Right atrium auricular region (tissue), 2 donors: ENCODE measurements around the gene ALDH4A1. TPM values are rescaled to one million over a fixed set of nuclear protein-coding genes. Genes with fewer than 3 reads are reported as not detected.

Experiments used
- DNase-seq: peaks from one replicate; pipeline ENCODE4 v3.0.0-alpha.2; 2019; ENCODE audit warnings: low spot score
- H3K27ac ChIP-seq, 2 donors: fragments of 200-600 bp; sonication (generic); 1 replicate in 1 of 2; 2 replicates in 1 of 2; pipeline ENCODE4 v1.5.1; 2016 to 2019
- H3K27me3 ChIP-seq, 2 donors: fragments of 200-600 bp; sonication (generic); one replicate each; pipeline versions ENCODE4 v1.5.1 to v1.6.0; 2017 to 2019
- H3K36me3 ChIP-seq: fragments of 200-600 bp; sonication (generic); one replicate; pipeline ENCODE4 v1.5.1; 2016
- H3K4me1 ChIP-seq, 2 donors: fragments of 200-600 bp; sonication (generic); one replicate each; pipeline versions ENCODE4 v1.5.1 to v1.6.0; 2017 to 2019
- H3K4me3 ChIP-seq, 2 donors: fragments of 200-600 bp; sonication (generic); 1 replicate in 1 of 2; 2 replicates in 1 of 2; pipeline ENCODE4 v1.5.1; 2017 to 2019; ENCODE audit warnings: mild to moderate bottlenecking in 1 of 2, moderate library complexity in 1 of 2
- H3K9me3 ChIP-seq, 2 donors: fragments of 200-600 bp; sonication (generic); one replicate each; pipeline ENCODE4 v1.5.1; 2019
- total RNA-seq, 2 donors: library from RNA; depleted of rRNA; stranded (reverse); fragments of >200 nt; gene quantifications; one replicate each; pipeline ENCODE4 v1.1.0, GENCODE V29; 2016
- TF ChIP-seq, protein P1 (sequence below), 2 donors: fragments of 200-600 bp; sonication (generic); IDR thresholded peaks; one replicate each; pipeline ENCODE4 v1.5.1; 2019; ENCODE audit warnings: antibody characterized with exemption in 2 of 2

Gene ALDH4A1
- total RNA-seq, 2 donors from 2014 or later = 22.6 to 27.3 TPM

DNA sequence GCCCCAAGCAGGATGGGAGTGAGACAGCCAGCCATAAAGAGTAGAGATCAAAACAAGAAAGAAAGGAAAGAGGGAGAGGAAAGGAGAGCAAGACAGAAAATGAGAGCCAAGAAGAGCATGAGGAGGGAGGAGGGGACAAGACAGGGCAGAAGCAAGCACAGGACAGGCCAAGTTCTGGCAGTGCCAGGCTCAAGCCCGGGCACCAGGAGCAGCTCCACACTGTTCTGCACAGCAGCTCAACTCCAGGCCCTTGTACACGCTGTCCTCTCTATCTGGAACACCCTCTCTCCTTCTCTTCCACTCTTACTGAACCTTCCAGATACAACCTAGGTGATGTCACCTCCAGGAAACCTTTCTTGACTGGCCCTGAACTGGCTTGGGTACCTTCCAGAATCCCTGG lies 42.5 kb upstream of the ALDH4A1 start:
- no peak for DNase-seq
- H3K4me3 ChIP-seq = no peak overlapping the region
- H3K36me3 ChIP-seq = no peaks in the 10 kb centered on the region
- H3K27ac ChIP-seq = peak overlapping the region in 1 of 2 donors; percentile 48
- no peaks in the 10 kb centered on the region for H3K27me3 ChIP-seq
- H3K4me1 ChIP-seq = peaks cover 0 to 79% of the 10 kb centered on the region in 2 donors
- TF ChIP-seq, protein P1, sequence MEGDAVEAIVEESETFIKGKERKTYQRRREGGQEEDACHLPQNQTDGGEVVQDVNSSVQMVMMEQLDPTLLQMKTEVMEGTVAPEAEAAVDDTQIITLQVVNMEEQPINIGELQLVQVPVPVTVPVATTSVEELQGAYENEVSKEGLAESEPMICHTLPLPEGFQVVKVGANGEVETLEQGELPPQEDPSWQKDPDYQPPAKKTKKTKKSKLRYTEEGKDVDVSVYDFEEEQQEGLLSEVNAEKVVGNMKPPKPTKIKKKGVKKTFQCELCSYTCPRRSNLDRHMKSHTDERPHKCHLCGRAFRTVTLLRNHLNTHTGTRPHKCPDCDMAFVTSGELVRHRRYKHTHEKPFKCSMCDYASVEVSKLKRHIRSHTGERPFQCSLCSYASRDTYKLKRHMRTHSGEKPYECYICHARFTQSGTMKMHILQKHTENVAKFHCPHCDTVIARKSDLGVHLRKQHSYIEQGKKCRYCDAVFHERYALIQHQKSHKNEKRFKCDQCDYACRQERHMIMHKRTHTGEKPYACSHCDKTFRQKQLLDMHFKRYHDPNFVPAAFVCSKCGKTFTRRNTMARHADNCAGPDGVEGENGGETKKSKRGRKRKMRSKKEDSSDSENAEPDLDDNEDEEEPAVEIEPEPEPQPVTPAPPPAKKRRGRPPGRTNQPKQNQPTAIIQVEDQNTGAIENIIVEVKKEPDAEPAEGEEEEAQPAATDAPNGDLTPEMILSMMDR (IDR thresholded peaks at IDR 0.05) = no peak
- no peaks in the 10 kb centered on the region for H3K9me3 ChIP-seq

GRCh38 chr1:18943914-18944572 lies 41.7 kb upstream of the ALDH4A1 start:
- H3K27ac ChIP-seq = no peak overlapping the region
- no peak overlapping the region for H3K4me3 ChIP-seq
- H3K27me3 ChIP-seq = no peaks in the 10 kb centered on the region
- DNase-seq = no peak
- no peaks in the 10 kb centered on the region for H3K9me3 ChIP-seq
- TF ChIP-seq, protein P1 (IDR thresholded peaks at IDR 0.05) = no peak
- H3K4me1 ChIP-seq = peaks cover 0 to 79% of the 10 kb centered on the region in 2 donors
- H3K36me3 ChIP-seq = no peaks in the 10 kb centered on the region

GRCh38 chr1:18943162-18943561 lies 40.8 kb upstream of the ALDH4A1 start:
- Histone ChIP-seq H3K4me1 (peaks cover 0 to 79% of the 10 kb centered on the region in 2 donors), H3K27ac (no peak overlapping the region), H3K9me3 (no peaks in the 10 kb centered on the region), H3K27me3 (no peaks in the 10 kb centered on the region), H3K36me3 (no peaks in the 10 kb centered on the region), H3K4me3 (no peak overlapping the region)
- TF ChIP-seq, protein P1 (IDR thresholded peaks at IDR 0.05) = no peak
- no peak for DNase-seq

GRCh38 chr1:18942340-18942739 lies 40.0 kb upstream of the ALDH4A1 start:
- Histone ChIP-seq H3K27ac (peak overlapping the region; percentile 13 to 43), H3K4me1 (peaks cover 0 to 76% of the 10 kb centered on the region in 2 donors), H3K36me3 (no peaks in the 10 kb centered on the region), H3K4me3 (no peak overlapping the region), H3K9me3 (no peaks in the 10 kb centered on the region), H3K27me3 (no peaks in the 10 kb centered on the region)
- TF ChIP-seq, protein P1 (IDR thresholded peaks at IDR 0.05) = no peak
- DNase-seq = no peak

DNA sequence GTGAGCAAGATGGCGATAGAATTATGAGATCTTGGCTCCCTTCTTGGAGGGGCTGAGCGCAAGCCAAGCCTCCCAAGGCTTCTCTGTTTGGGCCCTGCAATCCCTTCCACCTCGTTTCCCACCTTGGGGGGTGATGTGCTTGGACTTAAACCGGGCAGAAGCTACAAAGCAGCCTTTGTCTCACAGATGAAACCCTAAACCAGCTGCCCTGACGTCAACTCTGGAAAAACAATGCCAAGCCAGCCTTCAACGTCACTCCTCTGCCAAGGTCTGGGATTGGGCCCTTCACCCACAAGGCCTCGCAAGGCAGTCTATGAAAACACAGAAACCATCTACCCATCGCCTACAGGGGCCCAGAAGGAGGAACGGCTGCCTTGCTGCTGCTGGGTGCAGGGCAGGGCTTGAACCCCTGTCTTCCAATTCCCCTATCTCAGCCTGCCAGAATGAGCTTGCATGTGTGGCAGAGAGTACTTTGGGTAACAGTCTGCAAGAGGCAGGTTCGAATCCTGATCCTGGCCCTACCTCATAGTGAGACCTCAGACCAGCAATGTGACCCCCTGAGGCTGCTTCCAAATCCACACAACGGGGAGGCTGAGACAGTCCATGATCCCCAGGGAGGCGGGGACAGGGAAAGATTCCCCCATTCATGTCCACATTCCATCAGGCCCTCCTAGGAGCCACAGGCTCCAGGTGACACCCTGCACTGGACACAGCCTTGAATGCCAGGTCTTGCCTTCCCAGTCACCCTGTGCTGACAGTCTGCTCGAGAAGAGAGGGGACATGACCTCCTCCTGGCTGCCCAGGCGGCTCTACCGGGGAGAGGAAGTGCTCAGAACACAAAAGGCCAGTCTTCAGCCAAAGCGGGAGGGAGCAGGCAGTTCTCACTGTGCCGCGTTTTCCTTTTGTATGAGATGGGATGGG lies 39.1 kb upstream of the ALDH4A1 start:
- TF ChIP-seq, protein P1 (IDR thresholded peaks at IDR 0.05) = no peak
- peaks cover 0 to 68% of the 10 kb centered on the region in 2 donors for H3K4me1 ChIP-seq
- DNase-seq = no peak

More for the DNA sequence above, 39.1 kb upstream of the ALDH4A1 start:
- H3K27ac ChIP-seq = peak overlapping the region; percentile 13 to 43
- H3K4me3 ChIP-seq = no peak overlapping the region
- H3K27me3 ChIP-seq = no peaks in the 10 kb centered on the region
- H3K36me3 ChIP-seq = no peaks in the 10 kb centered on the region
- no peaks in the 10 kb centered on the region for H3K9me3 ChIP-seq
